ENCODE results near the gene PATJ.

- TF ChIP-seq, protein P1, sequence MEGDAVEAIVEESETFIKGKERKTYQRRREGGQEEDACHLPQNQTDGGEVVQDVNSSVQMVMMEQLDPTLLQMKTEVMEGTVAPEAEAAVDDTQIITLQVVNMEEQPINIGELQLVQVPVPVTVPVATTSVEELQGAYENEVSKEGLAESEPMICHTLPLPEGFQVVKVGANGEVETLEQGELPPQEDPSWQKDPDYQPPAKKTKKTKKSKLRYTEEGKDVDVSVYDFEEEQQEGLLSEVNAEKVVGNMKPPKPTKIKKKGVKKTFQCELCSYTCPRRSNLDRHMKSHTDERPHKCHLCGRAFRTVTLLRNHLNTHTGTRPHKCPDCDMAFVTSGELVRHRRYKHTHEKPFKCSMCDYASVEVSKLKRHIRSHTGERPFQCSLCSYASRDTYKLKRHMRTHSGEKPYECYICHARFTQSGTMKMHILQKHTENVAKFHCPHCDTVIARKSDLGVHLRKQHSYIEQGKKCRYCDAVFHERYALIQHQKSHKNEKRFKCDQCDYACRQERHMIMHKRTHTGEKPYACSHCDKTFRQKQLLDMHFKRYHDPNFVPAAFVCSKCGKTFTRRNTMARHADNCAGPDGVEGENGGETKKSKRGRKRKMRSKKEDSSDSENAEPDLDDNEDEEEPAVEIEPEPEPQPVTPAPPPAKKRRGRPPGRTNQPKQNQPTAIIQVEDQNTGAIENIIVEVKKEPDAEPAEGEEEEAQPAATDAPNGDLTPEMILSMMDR (IDR thresholded peaks at IDR 0.05), result no peak
- no peak for TF ChIP-seq EZH2 (IDR thresholded peaks at IDR 0.05; ENCODE audit: borderline replicate concordance, insufficient read depth, low read depth, low read length, poor library complexity, severe bottlenecking)
Observed at GRCh38 chr1:61844006-61844405, 101.7 kb downstream of the PATJ start.
